NCI-H1105 treated with DMSO at 0.1 percent for 48 hours (cell line): ENCODE results near the gene UQCRHL.
"Not testable (repeated sequence)": the region's sequence is repeated elsewhere in the genome, so short reads cannot be mapped to it uniquely, and the experiment has no call there.

Source experiments
- DNase-seq: peaks from one replicate; lab custom pipeline; 2025; lab: John Stamatoyannopoulos, UW

UQCRHL gene

DNA sequence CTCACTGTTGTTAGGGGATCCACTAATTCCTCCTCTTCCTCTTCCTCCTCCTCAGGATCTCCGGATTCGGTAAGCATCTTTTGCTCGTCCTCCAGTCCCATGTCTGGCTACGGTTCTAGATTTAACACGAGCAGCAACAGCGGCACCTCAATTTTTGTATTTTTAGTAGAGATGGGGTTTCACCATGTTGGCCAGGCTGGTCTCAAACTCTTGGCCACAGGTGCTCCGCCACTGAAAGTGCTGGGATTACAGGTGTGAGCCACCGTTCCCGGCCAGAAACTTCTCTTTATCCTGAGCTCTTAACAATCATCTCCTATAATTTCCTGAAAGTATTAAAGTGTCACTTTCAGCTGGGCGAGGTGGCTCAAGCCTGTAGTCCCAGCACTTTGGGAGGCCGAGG, at the start of gene UQCRHL:
Gene UQCRHL, minus strand, starts transcription at position 101 of the 400 bp plus-strand sequence. Its CDS starts 0 bp downstream, at position 101.
- DNase-seq, result not testable (repeated sequence)

GRCh38 chr1:15856888-15857287, 49.4 kb upstream of the UQCRHL start:
- no peak for DNase-seq

- no peak for DNase-seq
These were observed 45.4 kb upstream of the UQCRHL start for GRCh38 chr1:15852828-15853302.

GRCh38 chr1:15852036-15852827, 44.8 kb upstream of the UQCRHL start:
- DNase-seq, result no peak

- DNase-seq, result no peak
These were observed 44.0 kb upstream of the UQCRHL start for GRCh38 chr1:15851210-15852035.

DNA sequence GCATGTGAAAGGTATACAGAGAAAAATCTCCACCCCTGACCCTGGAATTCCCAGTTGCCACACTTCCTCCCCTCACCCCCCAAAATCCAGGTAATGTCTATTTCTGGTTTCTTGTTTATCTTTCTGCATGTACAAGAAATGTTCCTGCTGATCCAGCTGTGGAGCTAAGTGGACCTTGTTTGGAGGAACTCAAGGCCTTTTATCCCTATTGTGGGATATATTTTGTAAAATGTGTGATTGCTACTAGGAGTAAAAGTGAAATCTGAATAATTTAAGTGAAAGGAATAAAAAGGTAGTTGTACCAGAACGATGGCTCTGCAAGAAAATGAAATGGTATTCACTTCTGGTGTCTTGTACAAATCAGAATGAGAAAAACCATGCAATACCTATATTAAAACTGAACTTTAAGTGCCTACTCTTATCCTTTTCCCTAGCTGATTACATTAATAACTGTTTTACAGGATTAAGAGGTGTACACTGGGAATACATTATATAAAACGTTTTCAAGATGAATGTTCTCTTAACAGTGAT, 43.1 kb upstream of the UQCRHL start:
- DNase-seq, result no peak

DNA sequence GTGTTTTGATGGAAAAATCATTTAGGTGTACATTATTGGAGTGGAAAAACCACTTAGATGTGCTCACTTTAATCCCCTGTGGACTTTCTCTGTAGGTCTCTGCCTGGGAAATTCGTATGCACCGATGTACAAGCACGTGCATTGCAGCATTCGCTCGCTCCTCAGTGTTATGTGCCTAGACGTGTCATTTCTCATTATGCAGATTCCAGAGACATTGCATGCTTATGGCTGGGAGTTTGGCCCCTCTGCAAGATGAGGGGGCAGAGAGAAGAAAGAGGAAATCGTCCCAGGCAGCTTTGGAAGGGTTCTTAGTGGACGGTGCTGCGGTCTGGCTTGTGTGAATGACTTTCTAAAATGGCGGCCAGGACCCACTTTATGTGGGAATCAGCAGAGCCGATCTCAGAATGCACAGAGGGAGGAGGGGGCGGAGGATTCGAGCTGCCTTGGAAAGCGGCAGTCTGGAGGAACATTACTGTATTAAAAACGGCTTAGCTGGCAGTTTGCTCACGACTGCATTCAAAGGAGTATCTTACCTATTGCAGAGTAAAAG, 42.4 kb upstream of the UQCRHL start:
- DNase-seq, result peak; percentile 86

GRCh38 chr1:15848929-15849774, 41.7 kb upstream of the UQCRHL start:
- DNase-seq, result peak; percentile 92

DNA sequence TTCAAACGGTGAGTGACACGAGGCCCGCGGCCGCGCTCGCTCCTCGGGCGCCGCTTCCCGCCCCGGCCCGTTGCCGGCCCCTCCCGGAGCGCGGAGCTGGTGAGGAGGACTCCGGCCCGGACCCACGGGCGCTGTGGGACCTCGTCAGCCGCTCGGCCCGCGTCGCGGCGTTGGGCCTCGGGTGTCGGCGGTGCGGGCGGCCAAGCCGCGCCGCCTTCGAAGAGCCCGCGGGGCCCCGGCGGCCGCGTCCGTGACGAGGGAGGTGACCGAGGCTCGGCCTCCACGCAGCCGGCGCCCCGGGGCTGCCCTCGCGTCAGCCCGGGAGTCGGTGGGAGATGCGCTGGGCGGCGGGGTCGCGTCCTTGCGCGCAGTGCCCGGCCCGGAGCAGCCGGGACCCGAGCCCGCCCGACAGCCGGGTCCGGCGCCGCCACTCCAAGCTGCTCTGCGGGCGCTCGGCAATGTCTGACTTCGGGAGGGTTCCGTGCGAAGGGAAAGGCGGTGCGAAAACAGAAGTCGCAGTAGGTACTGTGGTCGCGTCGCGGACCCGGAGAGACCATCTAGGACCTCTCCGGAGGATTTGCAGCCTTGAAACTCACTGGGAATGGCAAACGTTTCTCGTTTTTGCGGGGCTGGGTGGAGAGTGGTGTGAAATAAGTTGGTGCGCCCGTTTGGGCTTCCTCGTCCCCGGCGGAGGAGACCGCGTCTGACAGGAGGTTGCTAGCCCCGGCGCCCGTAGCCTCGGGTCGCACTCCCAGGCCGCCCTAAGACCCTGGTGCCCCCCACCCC, 40.9 kb upstream of the UQCRHL start:
- peak; percentile 40 for DNase-seq

DNA sequence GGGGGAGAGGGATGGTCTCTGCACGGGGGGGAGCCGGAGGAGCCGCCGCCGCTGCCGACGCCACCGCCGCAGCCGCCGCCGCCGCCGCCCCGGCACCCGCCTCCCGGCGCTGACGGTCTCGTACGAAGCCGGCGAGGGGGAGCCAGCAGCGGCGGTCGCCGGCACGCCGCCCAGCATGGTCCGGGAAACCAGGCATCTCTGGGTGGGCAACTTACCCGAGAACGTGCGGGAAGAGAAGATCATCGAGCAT, 40.4 kb upstream of the UQCRHL start:
- DNase-seq, result no peak

DNA sequence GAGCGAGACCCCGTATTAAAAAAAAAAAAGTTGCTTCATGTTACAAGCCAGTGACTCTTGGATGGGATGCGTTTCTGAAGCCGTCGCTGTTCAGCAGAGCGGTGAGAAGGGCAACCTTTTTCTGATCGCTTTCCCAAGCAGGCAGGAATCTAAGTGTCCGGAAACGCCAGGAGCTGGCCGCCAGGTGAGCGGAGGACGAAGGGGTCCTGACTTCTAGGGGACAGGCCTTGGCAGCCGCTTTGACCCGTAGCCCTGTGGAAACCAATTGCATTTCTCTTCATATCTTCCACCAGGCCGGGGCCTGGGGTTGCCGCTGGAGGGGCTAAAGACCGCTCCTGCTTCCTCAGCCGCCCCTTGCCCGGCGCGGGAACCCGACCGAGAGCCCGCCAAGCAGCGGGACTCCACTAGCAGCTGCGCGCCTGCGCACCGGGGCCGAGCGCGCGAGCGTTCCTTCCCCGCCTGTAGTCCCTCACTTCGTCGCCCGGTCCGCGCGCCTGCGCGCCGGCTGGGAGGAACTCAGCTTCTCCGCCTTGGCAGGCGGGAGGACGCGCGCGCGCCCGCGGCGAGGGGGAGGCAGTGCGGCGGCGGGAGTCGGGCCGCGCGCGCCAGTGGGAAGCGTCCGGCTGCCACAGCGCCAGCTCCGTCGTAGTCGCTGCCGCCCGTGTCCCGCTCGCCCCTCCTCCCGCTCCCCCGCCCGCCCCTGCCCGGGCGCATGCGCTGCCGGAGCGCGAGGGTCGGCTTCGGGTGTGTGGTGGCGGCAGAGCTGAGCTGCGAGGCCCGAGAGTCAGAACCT, 39.8 kb upstream of the UQCRHL start, which contains the start of gene SPEN:
Gene SPEN, plus strand, starts transcription at position 608 of the 793 bp plus-strand sequence. CDS start 361 bp downstream, outside the sequence.
- DNase-seq, result peak; percentile 97

DNA sequence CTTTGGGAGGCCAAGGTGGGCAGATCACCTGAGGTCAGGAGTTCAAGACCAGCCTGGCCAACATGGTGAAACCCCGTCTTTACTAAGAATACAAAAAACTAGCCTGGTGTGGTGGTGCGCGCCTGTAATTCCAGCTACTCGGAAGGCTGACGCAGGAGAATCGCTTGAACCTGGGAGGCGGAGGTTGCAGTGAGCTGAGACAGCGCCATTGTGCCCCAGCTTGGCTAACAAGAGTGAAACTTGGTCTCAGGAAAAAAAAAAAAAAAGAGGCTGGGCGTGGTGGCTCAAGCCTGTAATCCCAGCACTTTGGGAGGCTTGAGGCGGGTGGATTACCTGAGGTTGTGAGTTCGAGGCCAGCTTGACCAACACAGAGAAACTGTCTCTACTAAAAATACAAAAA, 38.6 kb upstream of the UQCRHL start:
- not testable (repeated sequence) for DNase-seq

DNA sequence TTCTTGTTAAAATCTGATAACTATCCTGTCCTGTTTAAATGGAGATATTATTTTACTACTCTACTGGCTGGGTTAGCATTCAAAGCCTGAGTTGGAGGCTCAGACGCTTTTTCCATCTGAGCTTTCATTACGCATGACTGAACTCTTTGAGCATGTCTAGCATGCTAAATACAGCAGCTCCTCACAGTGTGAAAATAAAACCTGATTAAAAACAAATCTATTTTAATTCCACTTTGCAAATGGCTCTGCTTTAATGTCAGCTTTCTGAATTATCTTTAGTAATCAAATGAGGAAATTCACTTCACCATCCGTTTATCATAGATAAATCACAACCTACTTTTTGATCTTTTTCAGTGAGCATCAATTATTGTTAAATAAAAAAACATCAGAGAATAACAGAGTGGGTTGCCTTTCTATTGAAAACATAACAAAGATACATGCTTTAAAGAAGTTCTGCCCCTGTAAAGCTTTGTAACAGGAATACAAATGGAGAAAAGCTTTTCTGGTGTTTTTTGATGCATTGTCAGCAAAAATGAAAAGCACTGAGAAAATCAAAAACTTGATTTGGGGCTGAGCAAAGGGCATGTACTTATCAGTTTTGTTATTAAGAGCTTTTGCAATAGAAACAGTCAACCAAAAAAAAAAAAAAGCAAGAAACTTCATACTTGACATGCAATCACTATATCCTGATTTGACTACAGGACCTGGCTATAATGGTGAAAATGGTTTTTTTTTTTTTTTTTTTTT, 36.5 kb upstream of the UQCRHL start:
- DNase-seq, result no peak

- DNase-seq, result no peak
These were observed 31.3 kb upstream of the UQCRHL start for GRCh38 chr1:15838721-15839120.

GRCh38 chr1:15837931-15838330, 30.5 kb upstream of the UQCRHL start:
- no peak for DNase-seq

GRCh38 chr1:15836772-15837669, 29.6 kb upstream of the UQCRHL start:
- DNase-seq, result no peak

DNA sequence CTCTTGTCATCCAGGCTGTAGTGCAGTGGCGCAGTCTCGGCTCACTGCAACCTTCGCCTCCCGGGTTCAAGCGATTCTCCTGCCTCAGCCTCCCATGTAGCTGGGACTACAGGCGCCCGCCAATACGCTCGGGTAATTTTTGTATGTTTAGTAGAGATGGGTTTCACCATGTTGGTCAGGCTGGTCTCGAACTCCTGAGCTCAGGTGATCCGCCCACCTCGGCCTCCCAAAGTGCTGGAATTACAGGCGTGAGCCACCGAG, 29.0 kb upstream of the UQCRHL start:
- DNase-seq, result not testable (repeated sequence)

DNA sequence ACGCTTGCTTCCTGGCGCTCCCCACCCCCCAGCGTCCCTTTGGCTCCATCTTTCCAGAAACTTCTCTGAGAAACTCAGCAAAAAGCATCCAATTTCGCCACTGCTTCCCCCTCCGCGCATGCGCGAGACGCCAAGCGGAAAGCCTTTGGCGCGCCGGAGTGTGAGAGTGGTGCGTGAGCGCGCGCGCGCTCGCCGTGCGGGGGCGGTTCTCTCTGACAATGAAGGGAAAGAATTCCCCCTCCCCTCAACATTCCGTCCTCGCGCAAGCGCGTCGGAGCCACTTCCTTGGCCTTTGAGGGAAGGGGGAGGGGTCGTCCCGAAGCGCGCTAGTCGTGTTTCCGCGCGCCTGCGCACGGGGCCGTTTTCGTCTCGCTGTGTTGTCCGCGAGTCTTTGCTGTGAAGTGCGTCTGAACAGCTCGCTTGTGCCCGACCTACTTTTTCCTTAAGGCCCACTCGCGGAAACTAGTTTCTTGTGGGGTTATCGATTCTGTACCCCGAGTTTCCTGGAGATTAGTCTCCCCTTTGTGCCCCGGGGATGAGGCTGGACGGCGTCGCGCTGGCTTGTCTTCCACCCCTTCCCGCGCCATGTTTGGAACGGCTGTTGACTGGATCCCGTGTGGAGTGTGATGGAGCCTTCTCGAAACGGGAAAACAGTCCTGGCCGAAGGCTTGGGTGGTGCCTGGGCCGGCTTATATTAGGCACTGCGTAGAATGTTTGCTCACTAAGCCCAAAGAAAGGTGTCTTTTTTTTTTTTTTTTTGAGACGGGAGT, 28.5 kb upstream of the UQCRHL start:
- peak; percentile 98 for DNase-seq
